A549 (cell line): ENCODE data around the gene BBS9.

ENCODE experiments used
- CHD4 ChIP-seq: fragments of 200-600 bp; sonication (generic); IDR thresholded peaks from 2 replicates; pipeline ENCODE4 v1.6.1; 2016; ENCODE audit warnings: antibody characterized with exemption, mild to moderate bottlenecking, borderline replicate concordance
- MAFK ChIP-seq: fragments of 450-650 bp; IDR thresholded peaks from 2 replicates; pipeline ENCODE4 v1.6.1; 2014; ENCODE audit not compliant: partially characterized antibody
- RAD21 ChIP-seq, 2 experiments: fragments of >200 bp in 1 of 2; sonication (Bioruptor Twin) in 1 of 2; formaldehyde crosslinking in 1 of 2; IDR thresholded peaks in 1 of 2; conservative IDR thresholded peaks in 1 of 2; 2 replicates in 1 of 2; 3 replicates in 1 of 2; pipeline ENCODE4 v1.6.1; 2012 to 2018; ENCODE audit warnings: inconsistent platforms in 1 of 2
- RFX5 ChIP-seq: fragments of 450-650 bp; IDR thresholded peaks from 2 replicates; pipeline ENCODE4 v1.7.1; 2014; ENCODE audit warnings: antibody characterized with exemption, mild to moderate bottlenecking, moderate library complexity
- TF ChIP-seq, protein P1 (sequence below): IDR thresholded peaks from 2 replicates; pipeline ENCODE4 v1.6.1; 2012

DNA sequence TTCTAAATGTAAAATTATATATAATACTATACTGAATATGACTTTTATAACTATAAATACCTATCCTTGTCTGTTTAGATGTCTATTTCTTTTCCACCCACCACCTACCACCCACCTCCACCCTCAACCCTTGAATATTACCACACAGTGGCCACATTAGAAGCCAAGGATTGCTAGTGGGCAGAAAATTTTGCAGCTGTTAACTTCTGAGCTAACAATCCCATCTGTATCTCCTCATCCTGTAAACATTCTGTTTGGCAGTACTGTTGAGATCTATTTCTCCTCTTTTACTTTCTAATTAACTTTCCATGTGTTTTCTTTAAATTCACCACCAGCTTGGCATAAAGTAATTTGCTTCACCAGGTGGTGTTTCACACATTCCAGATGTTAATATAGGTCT, 494.9 kb downstream of the BBS9 start:
- TF ChIP-seq CHD4 (no peak), RFX5 (no peak), MAFK (no peak), RAD21 (conservative IDR thresholded peaks at IDR 0.05 in 1 of 2, IDR thresholded peaks at IDR 0.05 in 1 of 2) (no peak)
- TF ChIP-seq, protein P1, sequence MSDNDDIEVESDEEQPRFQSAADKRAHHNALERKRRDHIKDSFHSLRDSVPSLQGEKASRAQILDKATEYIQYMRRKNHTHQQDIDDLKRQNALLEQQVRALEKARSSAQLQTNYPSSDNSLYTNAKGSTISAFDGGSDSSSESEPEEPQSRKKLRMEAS: no peak
